ENCODE data around the gene SERPINE3.

- TF ChIP-seq, protein P1, sequence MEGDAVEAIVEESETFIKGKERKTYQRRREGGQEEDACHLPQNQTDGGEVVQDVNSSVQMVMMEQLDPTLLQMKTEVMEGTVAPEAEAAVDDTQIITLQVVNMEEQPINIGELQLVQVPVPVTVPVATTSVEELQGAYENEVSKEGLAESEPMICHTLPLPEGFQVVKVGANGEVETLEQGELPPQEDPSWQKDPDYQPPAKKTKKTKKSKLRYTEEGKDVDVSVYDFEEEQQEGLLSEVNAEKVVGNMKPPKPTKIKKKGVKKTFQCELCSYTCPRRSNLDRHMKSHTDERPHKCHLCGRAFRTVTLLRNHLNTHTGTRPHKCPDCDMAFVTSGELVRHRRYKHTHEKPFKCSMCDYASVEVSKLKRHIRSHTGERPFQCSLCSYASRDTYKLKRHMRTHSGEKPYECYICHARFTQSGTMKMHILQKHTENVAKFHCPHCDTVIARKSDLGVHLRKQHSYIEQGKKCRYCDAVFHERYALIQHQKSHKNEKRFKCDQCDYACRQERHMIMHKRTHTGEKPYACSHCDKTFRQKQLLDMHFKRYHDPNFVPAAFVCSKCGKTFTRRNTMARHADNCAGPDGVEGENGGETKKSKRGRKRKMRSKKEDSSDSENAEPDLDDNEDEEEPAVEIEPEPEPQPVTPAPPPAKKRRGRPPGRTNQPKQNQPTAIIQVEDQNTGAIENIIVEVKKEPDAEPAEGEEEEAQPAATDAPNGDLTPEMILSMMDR (conservative IDR thresholded peaks at IDR 0.05 in 1 of 2, IDR thresholded peaks at IDR 0.05 in 1 of 2; ENCODE audit: low read depth in 1 of 2, low read length in 2 of 2) = no peak
- TF ChIP-seq EZH2 (IDR thresholded peaks at IDR 0.05; ENCODE audit: low read length, missing control alignments) = no peak
Measured at GRCh38 chr13:51380269-51380668, 40.8 kb downstream of the SERPINE3 start.
